Left renal pelvis (tissue), 4 donors: ENCODE measurements around the gene CUBN. TPM values are rescaled to one million over a fixed set of nuclear protein-coding genes. Genes with fewer than 3 reads are reported as not detected.
"Not testable (repeated sequence)": the region's sequence is repeated elsewhere in the genome, so short reads cannot be mapped to it uniquely, and the experiment has no call there.

Experiments used
- DNase-seq, 4 donors: peaks; one replicate each; pipeline ENCODE4 v3.0.0-alpha.2; 2013; ENCODE audit warnings: low read depth in 4 of 4, low spot score in 3 of 4
- polyA plus RNA-seq, 4 donors: library from polyadenylated mRNA; unstranded; fragments of 120-200 nt; gene quantifications; one replicate each; pipeline ENCODE4 v1.2.1, GENCODE V29; 2013; ENCODE audit not compliant: insufficient read length in 4 of 4

Gene CUBN
- polyA plus RNA-seq, 4 donors, result 5.0 to 248 (median 135) TPM

DNA sequence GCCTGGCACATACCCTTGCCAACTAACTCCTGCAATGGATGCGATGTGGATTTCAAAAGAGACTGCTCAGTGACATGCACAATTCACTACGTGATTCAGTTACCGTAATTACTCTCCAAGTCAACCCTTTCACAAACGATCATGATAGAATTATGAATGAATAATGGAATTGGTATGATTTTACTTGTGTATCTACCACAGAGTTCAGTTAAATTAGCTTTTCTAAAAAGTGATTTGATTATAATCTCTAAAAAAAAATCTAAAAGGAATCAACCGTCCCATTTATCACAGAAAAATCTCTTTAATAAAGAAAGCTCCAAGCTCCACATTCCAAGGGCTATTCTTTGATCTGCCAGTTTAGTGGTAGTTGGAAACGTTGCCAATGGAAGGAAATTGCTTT lies 282.0 kb downstream of the CUBN start:
- no peak for DNase-seq

GRCh38 chr10:16845248-16845647 lies 284.4 kb downstream of the CUBN start:
- no peak for DNase-seq

GRCh38 chr10:16843252-16843870 lies 286.2 kb downstream of the CUBN start:
- DNase-seq, result peak in 1 of 4 donors; percentile 39

DNA sequence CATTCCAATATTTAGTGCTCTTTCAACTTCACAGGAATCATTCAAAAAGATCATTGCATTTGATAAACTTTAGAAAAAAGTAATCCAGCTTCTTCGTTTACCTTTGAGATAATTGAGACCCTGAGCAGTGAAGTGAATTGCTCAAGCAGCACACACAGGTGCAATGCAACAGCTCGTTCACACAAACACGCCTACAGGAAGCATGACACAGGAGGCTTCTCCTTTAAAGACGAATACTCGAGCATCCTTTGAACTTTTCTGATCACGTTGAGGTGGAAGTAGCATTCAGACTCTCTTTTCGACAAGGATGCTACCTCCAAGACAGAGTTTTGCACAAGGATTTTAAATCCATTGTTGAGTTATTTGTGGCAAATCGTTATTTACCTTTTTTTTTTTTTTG lies 294.4 kb downstream of the CUBN start:
- DNase-seq, result no peak

DNA sequence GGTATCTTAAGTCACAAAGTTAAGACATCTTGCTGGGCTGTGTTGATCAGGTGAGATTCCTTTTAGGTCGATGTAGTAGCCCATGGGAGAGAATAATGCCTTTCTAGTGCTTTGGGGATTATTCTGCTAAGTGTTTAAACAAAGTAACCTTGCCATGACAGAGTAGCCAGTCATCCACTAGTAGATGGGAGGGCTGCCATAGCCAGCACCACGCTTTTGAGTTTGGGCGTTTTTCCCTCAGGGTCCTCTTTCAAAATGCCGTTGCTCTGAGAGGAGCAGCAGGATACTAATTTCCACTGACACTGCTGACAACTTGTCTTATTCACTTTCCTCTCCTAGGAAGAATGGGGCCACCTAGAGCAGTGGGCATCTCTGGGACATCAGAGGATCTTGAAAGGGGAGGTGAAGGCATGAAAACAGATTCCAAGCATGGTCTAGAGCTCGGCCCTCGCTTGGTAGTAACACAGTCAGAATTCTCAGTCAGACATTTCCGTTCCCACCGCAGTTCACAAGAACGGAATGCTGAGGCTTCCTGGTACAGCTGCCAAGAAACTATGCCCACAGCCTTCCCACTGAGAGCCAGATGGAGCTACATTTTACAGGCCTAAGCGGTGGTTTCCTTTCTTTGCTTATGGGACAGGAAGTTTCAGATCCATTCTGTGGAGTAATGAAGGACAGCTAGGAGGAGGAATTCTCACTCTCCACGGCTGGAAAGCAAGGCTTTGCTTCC lies 297.1 kb downstream of the CUBN start:
- DNase-seq, result no peak

GRCh38 chr10:16828701-16829175 lies 300.9 kb downstream of the CUBN start:
- DNase-seq, result no peak

DNA sequence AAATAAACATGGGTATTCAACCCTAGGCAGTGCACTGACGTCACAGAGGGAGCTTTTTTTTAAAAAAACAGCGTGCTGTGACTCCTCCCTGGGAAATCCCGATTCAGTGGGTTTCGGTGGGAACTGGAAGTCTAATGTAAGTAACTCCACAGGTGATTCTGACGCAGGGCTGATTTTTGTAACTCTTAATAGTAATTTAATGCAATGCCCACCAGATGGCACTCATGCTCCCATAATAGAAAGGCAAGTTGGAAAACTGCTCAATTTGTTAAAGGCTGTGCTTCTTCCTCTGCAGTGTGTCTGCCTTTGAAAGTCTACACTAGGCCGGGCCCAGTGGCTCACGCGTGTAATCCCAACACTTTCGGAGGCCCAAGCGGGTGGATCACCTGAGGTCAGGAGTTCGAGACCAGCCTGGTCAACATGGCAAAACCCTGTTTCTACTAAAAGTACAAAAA lies 301.5 kb downstream of the CUBN start:
- DNase-seq, result peak in 1 of 4 donors; percentile 50

GRCh38 chr10:16827474-16827873 lies 302.1 kb downstream of the CUBN start:
- not testable (repeated sequence) for DNase-seq

DNA sequence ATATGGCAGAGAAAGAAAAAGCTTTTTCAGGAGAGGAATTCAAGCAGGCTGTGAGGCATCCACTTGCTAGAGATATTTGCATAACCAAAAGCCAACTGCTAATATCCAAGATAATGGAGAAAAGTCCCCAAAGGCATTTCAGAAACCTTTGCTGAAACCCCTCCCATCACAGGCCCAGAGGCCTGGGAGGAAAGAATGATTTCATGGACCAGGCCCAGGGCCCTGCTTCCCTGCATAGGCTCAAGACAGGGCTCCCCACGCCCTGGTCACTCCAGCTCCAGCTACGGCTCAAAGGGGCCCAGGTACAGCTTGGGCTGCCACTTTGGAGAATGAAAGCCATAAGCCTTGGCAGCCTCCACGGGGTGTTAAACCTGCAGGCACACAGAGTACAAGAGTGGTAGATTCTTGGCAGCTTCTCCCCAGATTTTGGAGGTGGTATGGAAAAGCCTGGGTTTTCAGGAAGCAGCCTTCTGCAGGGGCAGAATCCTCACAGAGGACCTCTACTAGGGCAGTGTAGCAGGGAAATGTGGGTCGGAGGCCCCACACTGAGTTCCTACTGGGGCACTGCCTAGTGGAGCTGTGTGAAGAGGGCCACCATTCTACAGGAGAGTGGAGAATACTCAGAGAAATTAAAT lies 306.8 kb downstream of the CUBN start:
- no peak for DNase-seq

DNA sequence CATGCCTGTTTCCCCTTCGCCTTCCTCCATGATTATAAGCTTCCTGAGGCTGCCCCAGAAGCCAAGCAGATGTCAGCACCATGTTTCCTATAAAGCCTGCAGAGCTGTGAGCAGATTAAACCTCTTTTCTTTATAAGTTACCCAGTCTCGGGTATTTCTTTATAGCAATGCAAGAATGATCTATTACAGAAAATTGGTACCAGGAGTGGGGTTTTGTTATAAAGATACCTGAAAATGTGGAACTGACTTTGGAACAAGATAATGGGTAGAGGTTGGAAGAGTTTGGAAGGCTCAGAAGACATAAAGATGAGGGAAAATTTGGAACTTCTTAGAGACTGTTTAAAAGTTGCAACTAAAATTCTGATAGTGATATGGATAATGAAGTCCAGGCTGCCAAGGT lies 307.6 kb downstream of the CUBN start:
- DNase-seq, result no peak

GRCh38 chr10:16820421-16820820 lies 309.2 kb downstream of the CUBN start:
- no peak for DNase-seq

- no peak for DNase-seq
Measured at GRCh38 chr10:16820018-16820417, 309.6 kb downstream of the CUBN start.

- DNase-seq, result no peak
Measured at GRCh38 chr10:16819436-16819835, 310.2 kb downstream of the CUBN start.

DNA sequence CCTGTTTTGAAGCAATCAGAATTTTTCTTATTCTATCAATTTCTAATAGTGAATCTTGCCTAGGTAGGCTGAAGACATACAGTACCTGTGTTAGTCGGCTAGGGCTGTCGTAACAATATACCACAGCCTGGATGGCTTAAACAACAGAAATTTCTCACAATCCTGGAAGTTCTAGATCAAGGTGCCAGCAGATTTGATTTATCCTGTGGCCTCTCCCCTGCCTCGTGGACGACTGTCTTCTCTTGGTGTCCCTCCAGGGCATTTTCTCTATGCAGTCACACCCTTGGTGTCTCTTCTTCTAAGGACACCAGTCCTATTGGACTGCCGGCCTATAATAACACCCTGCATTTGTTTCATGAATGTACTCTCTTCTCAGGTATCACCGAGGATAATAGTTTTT lies 310.6 kb downstream of the CUBN start:
- DNase-seq, result no peak

DNA sequence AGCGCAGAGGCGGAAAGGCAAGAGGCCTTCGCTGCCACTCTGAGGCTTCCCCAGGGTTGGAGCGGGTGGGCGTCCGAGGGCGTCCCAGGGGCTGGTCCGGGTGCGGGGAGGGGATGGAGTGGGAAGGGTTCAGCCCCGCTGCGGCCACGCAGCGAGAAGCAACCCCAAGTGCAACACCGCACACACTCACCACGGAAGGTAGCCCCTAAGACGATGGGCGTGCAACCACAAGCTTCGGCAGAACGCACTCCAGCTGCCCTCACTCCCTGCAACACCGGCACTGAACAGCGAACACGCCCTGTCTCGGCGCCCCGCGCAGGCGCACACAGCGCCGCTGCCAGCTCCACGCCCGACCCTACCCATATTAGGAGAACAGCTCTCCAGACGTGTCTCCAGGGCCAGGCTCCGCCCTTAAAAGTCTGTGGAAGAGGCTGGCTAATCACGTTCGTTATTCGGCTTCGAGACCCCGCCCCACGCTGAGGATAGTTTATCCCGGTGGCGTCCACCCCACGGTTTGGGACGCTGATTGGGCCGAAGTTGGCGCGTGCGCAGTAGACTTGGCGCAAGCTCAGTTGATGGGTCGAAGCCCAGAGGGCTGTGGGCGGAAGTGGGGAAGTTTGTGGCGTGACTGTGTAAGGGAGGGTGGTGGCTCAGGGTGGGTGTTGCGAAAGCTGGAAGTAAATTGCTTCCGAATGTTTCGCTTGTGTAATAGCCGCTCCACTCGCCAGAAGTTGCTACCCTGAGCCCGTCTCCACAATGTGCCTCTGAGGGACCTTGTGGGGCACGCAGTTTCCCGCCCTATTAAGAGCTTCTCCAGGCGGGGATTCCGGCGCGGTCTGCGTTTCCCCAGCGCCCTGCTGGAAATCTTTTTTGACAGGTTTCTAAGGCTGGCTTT lies 312.2 kb downstream of the CUBN start, which contains the start of gene RSU1:
RSU1 (minus strand) TSS at position 300 of the 895 bp plus-strand sequence. CDS start 343 bp downstream, outside the sequence.
- peak; percentile 97 to 99 (median 98) for DNase-seq

GRCh38 chr10:16816830-16817124 lies 312.8 kb downstream of the CUBN start:
- DNase-seq, result no peak

DNA sequence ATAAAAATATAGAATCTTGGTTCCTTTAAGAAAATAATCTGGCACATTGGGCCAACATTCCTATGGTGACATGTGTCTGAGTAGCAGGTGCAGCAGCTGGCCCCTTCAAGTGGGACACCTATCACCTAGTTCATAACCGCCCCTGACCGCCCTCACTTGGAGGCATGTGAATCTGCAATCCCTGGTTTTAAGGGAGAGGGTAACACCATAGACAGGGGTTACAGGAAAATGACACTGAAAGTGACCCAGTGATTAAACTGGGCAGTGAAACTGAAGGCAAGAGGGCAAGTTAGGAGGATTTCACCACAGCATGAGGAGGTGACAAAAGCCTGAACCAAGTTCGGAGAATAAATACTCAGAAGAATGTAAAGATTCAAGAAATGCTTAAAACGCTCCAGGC lies 313.4 kb downstream of the CUBN start:
- DNase-seq, result no peak

GRCh38 chr10:16814012-16814411 lies 315.6 kb downstream of the CUBN start:
- no peak for DNase-seq

GRCh38 chr10:16812676-16813075 lies 316.9 kb downstream of the CUBN start:
- no peak for DNase-seq

DNA sequence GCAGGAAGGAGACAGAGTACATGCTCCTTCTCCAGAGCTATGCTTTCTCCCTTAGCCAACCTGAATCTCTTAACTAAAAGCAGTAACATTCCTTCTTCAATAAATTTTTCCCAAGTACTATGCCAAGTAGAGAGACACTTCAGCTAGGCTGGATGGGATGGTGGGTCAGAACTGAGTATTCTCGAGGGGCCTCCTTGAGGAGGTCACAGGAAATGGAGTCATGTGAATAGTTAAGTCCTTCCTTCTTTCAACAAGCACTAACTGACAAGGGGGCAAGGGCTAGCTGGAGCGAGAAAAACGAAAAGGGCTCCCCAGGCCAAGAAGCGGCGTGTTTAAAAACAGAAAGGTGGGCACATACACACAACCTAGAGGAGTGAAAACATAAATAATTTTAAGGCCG lies 317.8 kb downstream of the CUBN start:
- no peak for DNase-seq

GRCh38 chr10:16811292-16811691 lies 318.3 kb downstream of the CUBN start:
- no peak for DNase-seq
